HG02938 (cell line): ENCODE results near the gene SAC3D1.

ENCODE experiments used
- ATAC-seq: cut with Tn5 transposase; IDR thresholded peaks from one replicate; pipeline ENCODE4 v1.9.1; 2021; ENCODE audit warnings: mild to moderate bottlenecking, moderate library complexity; ENCODE audit not compliant: unreplicated experiment

Gene SAC3D1

GRCh38 chr11:65059523-65059922 is 18.5 kb downstream of the SAC3D1 start:
- no peak for ATAC-seq

GRCh38 chr11:65059959-65060824 is 19.2 kb downstream of the SAC3D1 start:
- ATAC-seq, result no peak

GRCh38 chr11:65060913-65061408 is 20.0 kb downstream of the SAC3D1 start:
- ATAC-seq, result no peak

- ATAC-seq, result no peak
Measured at GRCh38 chr11:65063532-65063931, 22.5 kb downstream of the SAC3D1 start.

GRCh38 chr11:65064847-65065240 is 23.8 kb downstream of the SAC3D1 start:
- ATAC-seq, result no peak

- ATAC-seq, result no peak
Measured at GRCh38 chr11:65065851-65066250, 24.8 kb downstream of the SAC3D1 start.

- no peak for ATAC-seq
Measured at GRCh38 chr11:65066315-65066714, 25.3 kb downstream of the SAC3D1 start.

- ATAC-seq, result no peak
Measured at GRCh38 chr11:65066805-65067291, 25.8 kb downstream of the SAC3D1 start.

GRCh38 chr11:65067446-65067845 is 26.4 kb downstream of the SAC3D1 start:
- ATAC-seq, result no peak

GRCh38 chr11:65069217-65069616 is 28.2 kb downstream of the SAC3D1 start:
- no peak for ATAC-seq

- no peak for ATAC-seq
Measured at GRCh38 chr11:65071907-65072630, 31.1 kb downstream of the SAC3D1 start.

GRCh38 chr11:65072631-65072966 is 31.6 kb downstream of the SAC3D1 start:
- no peak for ATAC-seq

GRCh38 chr11:65077451-65077850 is 36.4 kb downstream of the SAC3D1 start:
- no peak for ATAC-seq

GRCh38 chr11:65078151-65078550 is 37.1 kb downstream of the SAC3D1 start:
- no peak for ATAC-seq

GRCh38 chr11:65078786-65079342 is 37.9 kb downstream of the SAC3D1 start:
- no peak for ATAC-seq

- ATAC-seq, result peak; percentile 27
Measured at GRCh38 chr11:65083134-65083833, 42.3 kb downstream of the SAC3D1 start.

GRCh38 chr11:65083834-65084597 is 43.0 kb downstream of the SAC3D1 start, which contains the start of the genes CDCA5 and ZFPL1:
Gene CDCA5 (minus strand): TSS chr11:65084040. CDS start chr11:65083978, 62 bp downstream.
Gene ZFPL1 (plus strand): TSS chr11:65084222. CDS start chr11:65084699, 477 bp downstream.
- peak; percentile 74 for ATAC-seq

- peak; percentile 14 for ATAC-seq
Measured at GRCh38 chr11:65084598-65085375, 43.8 kb downstream of the SAC3D1 start.

- ATAC-seq, result no peak
Measured at GRCh38 chr11:65085446-65085845, 44.4 kb downstream of the SAC3D1 start.
